T-helper 2 cell treated with Interferon-gamma antibody and Interleukin-4, amounts not matched to agents 5 μg/mL and 100 μg/mL, for 36 hours (primary cell): ENCODE results near the gene NIT1.

Source experiments
- DNase-seq: peaks from one replicate; pipeline ENCODE4 v3.0.0; 2021; ENCODE audit warnings: low spot score
- H3K27ac Mint-ChIP-seq: one replicate; pipeline ENCODE4 v1.8.0; 2021; ENCODE audit warnings: mild to moderate bottlenecking, mixed read lengths
- H3K27me3 Mint-ChIP-seq: one replicate; pipeline ENCODE4 v1.8.0; 2021; ENCODE audit warnings: low read depth, mixed read lengths
- H3K36me3 Mint-ChIP-seq: one replicate; pipeline ENCODE4 v1.8.0; 2021; ENCODE audit warnings: low read depth, mixed read lengths
- H3K4me1 Mint-ChIP-seq: one replicate; pipeline ENCODE4 v1.8.0; 2021; ENCODE audit warnings: low read depth, mixed read lengths
- H3K4me3 Mint-ChIP-seq: one replicate; pipeline ENCODE4 v1.8.0; 2022; ENCODE audit warnings: mild to moderate bottlenecking, moderate library complexity, mixed read lengths
- H3K9me3 Mint-ChIP-seq: one replicate; pipeline ENCODE4 v1.8.0; 2021; ENCODE audit warnings: mixed read lengths

Gene NIT1

GRCh38 chr1:161091796-161092507, 26.0 kb upstream of the NIT1 start:
- no peak for DNase-seq
- H3K27me3 Mint-ChIP-seq, result no peaks in the 10 kb centered on the region
- H3K4me1 Mint-ChIP-seq, result peaks cover 26% of the 10 kb centered on the region
- no peak overlapping the region for H3K27ac Mint-ChIP-seq
- H3K9me3 Mint-ChIP-seq, result no peaks in the 10 kb centered on the region
- no peaks in the 10 kb centered on the region for H3K36me3 Mint-ChIP-seq
- H3K4me3 Mint-ChIP-seq, result no peak overlapping the region

GRCh38 chr1:161092621-161093028, 25.3 kb upstream of the NIT1 start:
- Mint-ChIP-seq H3K4me1 (peaks cover 33% of the 10 kb centered on the region), H3K27me3 (peaks cover 2% of the 10 kb centered on the region), H3K27ac (no peak overlapping the region), H3K9me3 (no peaks in the 10 kb centered on the region), H3K4me3 (no peak overlapping the region), H3K36me3 (no peaks in the 10 kb centered on the region)
- peak; percentile 54 for DNase-seq

- DNase-seq, result no peak
- Mint-ChIP-seq H3K27ac (no peak overlapping the region), H3K4me1 (peaks cover 43% of the 10 kb centered on the region), H3K36me3 (peaks cover 4% of the 10 kb centered on the region), H3K4me3 (no peak overlapping the region), H3K9me3 (no peaks in the 10 kb centered on the region), H3K27me3 (peaks cover 2% of the 10 kb centered on the region)
Measured at GRCh38 chr1:161094481-161094880, 23.4 kb upstream of the NIT1 start.

- H3K36me3 Mint-ChIP-seq, result peaks cover 10% of the 10 kb centered on the region
- no peak overlapping the region for H3K4me3 Mint-ChIP-seq
- H3K27ac Mint-ChIP-seq, result no peak overlapping the region
- H3K4me1 Mint-ChIP-seq, result peaks cover 43% of the 10 kb centered on the region
- no peak for DNase-seq
- H3K27me3 Mint-ChIP-seq, result peaks cover 2% of the 10 kb centered on the region
- H3K9me3 Mint-ChIP-seq, result no peaks in the 10 kb centered on the region
Measured at GRCh38 chr1:161095230-161095629, 22.7 kb upstream of the NIT1 start.

- Mint-ChIP-seq H3K9me3 (no peaks in the 10 kb centered on the region), H3K27ac (no peak overlapping the region), H3K4me3 (no peak overlapping the region), H3K27me3 (peaks cover 2% of the 10 kb centered on the region), H3K36me3 (peaks cover 14% of the 10 kb centered on the region), H3K4me1 (peaks cover 36% of the 10 kb centered on the region)
- no peak for DNase-seq
Measured at GRCh38 chr1:161096015-161096414, 21.9 kb upstream of the NIT1 start.

- H3K4me1 Mint-ChIP-seq, result peaks cover 36% of the 10 kb centered on the region
- DNase-seq, result no peak
- H3K27ac Mint-ChIP-seq, result no peak overlapping the region
- no peaks in the 10 kb centered on the region for H3K9me3 Mint-ChIP-seq
- H3K27me3 Mint-ChIP-seq, result peaks cover 2% of the 10 kb centered on the region
- peaks cover 14% of the 10 kb centered on the region for H3K36me3 Mint-ChIP-seq
- no peak overlapping the region for H3K4me3 Mint-ChIP-seq
Measured at GRCh38 chr1:161096530-161096929, 21.4 kb upstream of the NIT1 start.

GRCh38 chr1:161098210-161099068, 19.5 kb upstream of the NIT1 start, which contains the start of gene KLHDC9:
Gene KLHDC9, plus strand, starts transcription at chr1:161098361. Its CDS starts 175 bp downstream, at chr1:161098536.
- Mint-ChIP-seq H3K4me3 (peak within 1 kb of the TSS; percentile 91), H3K36me3 (peaks cover 18% of the 10 kb centered on the region), H3K27ac (peak within 1 kb of the TSS; percentile 85), H3K4me1 (peaks cover 23% of the 10 kb centered on the region), H3K9me3 (no peaks in the 10 kb centered on the region), H3K27me3 (peaks cover 2% of the 10 kb centered on the region)
- peak; percentile 54 for DNase-seq

- peak overlapping the region; percentile 59 for H3K4me3 Mint-ChIP-seq
- peaks cover 18% of the 10 kb centered on the region for H3K36me3 Mint-ChIP-seq
- H3K27ac Mint-ChIP-seq, result no peak overlapping the region
- H3K4me1 Mint-ChIP-seq, result peaks cover 25% of the 10 kb centered on the region
- H3K27me3 Mint-ChIP-seq, result peaks cover 2% of the 10 kb centered on the region
- DNase-seq, result no peak
- H3K9me3 Mint-ChIP-seq, result no peaks in the 10 kb centered on the region
Measured at GRCh38 chr1:161099090-161099802, 18.7 kb upstream of the NIT1 start.

GRCh38 chr1:161100556-161100955, 17.3 kb upstream of the NIT1 start:
- Mint-ChIP-seq H3K9me3 (no peaks in the 10 kb centered on the region), H3K4me3 (no peak overlapping the region), H3K4me1 (peaks cover 27% of the 10 kb centered on the region), H3K27ac (no peak overlapping the region), H3K27me3 (peaks cover 2% of the 10 kb centered on the region), H3K36me3 (peaks cover 18% of the 10 kb centered on the region)
- DNase-seq, result no peak

GRCh38 chr1:161106431-161106830, 11.5 kb upstream of the NIT1 start:
- H3K9me3 Mint-ChIP-seq, result no peaks in the 10 kb centered on the region
- H3K4me1 Mint-ChIP-seq, result peaks cover 13% of the 10 kb centered on the region
- no peak for DNase-seq
- no peak overlapping the region for H3K4me3 Mint-ChIP-seq
- no peak overlapping the region for H3K27ac Mint-ChIP-seq
- H3K36me3 Mint-ChIP-seq, result peaks cover 19% of the 10 kb centered on the region
- H3K27me3 Mint-ChIP-seq, result no peaks in the 10 kb centered on the region

GRCh38 chr1:161111117-161111516, 6.8 kb upstream of the NIT1 start:
- no peak for DNase-seq
- Mint-ChIP-seq H3K27me3 (no peaks in the 10 kb centered on the region), H3K4me3 (no peak overlapping the region), H3K9me3 (no peaks in the 10 kb centered on the region), H3K4me1 (peaks cover 41% of the 10 kb centered on the region), H3K27ac (peak overlapping the region; percentile 23), H3K36me3 (peaks cover 30% of the 10 kb centered on the region)

- H3K27me3 Mint-ChIP-seq, result no peaks in the 10 kb centered on the region
- no peaks in the 10 kb centered on the region for H3K9me3 Mint-ChIP-seq
- no peak overlapping the region for H3K4me3 Mint-ChIP-seq
- peak overlapping the region; percentile 23 for H3K27ac Mint-ChIP-seq
- DNase-seq, result no peak
- H3K36me3 Mint-ChIP-seq, result peaks cover 27% of the 10 kb centered on the region
- peaks cover 44% of the 10 kb centered on the region for H3K4me1 Mint-ChIP-seq
Measured at GRCh38 chr1:161111527-161111926, 6.4 kb upstream of the NIT1 start.

- no peaks in the 10 kb centered on the region for H3K9me3 Mint-ChIP-seq
- H3K36me3 Mint-ChIP-seq, result peaks cover 26% of the 10 kb centered on the region
- H3K27ac Mint-ChIP-seq, result peak overlapping the region; percentile 48
- H3K4me3 Mint-ChIP-seq, result no peak overlapping the region
- no peaks in the 10 kb centered on the region for H3K27me3 Mint-ChIP-seq
- DNase-seq, result no peak
- peaks cover 52% of the 10 kb centered on the region for H3K4me1 Mint-ChIP-seq
Measured at GRCh38 chr1:161113915-161114314, 4.0 kb upstream of the NIT1 start.

- DNase-seq, result no peak
- H3K4me3 Mint-ChIP-seq, result no peak overlapping the region
- peaks cover 59% of the 10 kb centered on the region for H3K4me1 Mint-ChIP-seq
- H3K9me3 Mint-ChIP-seq, result no peaks in the 10 kb centered on the region
- H3K27me3 Mint-ChIP-seq, result no peaks in the 10 kb centered on the region
- H3K27ac Mint-ChIP-seq, result peak overlapping the region; percentile 48
- peaks cover 24% of the 10 kb centered on the region for H3K36me3 Mint-ChIP-seq
Measured at GRCh38 chr1:161114556-161114955, 3.3 kb upstream of the NIT1 start.
